Measurements from ENCODE around the gene PITX2. TPM values are rescaled to one million over a fixed set of nuclear protein-coding genes. Genes with fewer than 3 reads are reported as not detected.

Gene PITX2
- total RNA-seq, 1 experiment from 2014 or later = 8.5 TPM

DNA sequence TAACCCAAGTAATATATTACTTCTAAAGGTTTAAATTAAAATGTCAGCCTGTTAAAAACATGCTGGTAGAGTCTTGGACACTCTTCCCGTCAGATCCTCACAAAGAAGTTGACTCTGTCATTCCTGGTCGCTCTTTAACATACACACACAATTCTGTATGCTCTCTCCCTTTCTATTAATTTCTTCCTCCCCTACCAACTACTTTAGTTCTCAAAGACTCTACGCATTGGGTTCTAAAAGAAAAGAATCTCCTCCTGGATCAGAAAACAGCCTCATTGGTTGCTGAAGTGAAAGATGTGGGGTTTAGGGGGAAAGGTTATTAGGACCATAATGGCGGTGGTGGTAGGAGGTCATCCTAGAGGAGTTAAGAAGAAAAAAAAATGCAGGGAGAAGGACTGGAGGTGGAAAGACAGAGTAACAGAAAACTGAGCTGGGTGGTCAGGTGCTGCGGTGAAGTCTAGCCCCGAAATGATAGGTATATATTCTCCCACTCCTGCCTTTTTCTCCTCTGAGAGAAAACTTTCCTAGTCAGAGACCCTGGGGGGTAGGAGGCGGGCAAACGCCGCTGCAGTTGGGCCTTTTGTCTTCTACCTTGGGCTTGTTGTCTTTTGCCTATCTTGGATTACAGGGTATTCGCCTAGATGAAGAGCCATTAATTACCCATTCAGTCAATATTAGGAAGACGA lies 5.2 kb upstream of the PITX2 start:
- H3K4me2 ChIP-seq (ENCODE audit: insufficient read depth, insufficient read length, low read length) = peak overlapping the region; percentile 87
- Mint-ChIP-seq H3K9me3 (peaks cover 0 to 10% of the 10 kb centered on the region in 2 experiments; a peak in 2 of 5 replicates), H3K27ac (no peak overlapping the region), H3K36me3 (ENCODE audit: insufficient read depth in 1 of 3, low read depth in 3 of 3) (no peaks in the 10 kb centered on the region; a peak in 1 of 7 replicates), H3K4me1 (peaks cover 61 to 87% of the 10 kb centered on the region in 2 experiments), H3K4me3 (peak overlapping the region; percentile 50 to 75), H3K27me3 (ENCODE audit: low read depth) (peaks cover 100% of the 10 kb centered on the region)
- H2BK5ac ChIP-seq (ENCODE audit: insufficient read length, low read length) = no peak overlapping the region
- TF ChIP-seq, protein P1, sequence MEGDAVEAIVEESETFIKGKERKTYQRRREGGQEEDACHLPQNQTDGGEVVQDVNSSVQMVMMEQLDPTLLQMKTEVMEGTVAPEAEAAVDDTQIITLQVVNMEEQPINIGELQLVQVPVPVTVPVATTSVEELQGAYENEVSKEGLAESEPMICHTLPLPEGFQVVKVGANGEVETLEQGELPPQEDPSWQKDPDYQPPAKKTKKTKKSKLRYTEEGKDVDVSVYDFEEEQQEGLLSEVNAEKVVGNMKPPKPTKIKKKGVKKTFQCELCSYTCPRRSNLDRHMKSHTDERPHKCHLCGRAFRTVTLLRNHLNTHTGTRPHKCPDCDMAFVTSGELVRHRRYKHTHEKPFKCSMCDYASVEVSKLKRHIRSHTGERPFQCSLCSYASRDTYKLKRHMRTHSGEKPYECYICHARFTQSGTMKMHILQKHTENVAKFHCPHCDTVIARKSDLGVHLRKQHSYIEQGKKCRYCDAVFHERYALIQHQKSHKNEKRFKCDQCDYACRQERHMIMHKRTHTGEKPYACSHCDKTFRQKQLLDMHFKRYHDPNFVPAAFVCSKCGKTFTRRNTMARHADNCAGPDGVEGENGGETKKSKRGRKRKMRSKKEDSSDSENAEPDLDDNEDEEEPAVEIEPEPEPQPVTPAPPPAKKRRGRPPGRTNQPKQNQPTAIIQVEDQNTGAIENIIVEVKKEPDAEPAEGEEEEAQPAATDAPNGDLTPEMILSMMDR (conservative IDR thresholded peaks at IDR 0.05) = no peak
- no peak overlapping the region for H3K14ac ChIP-seq (ENCODE audit: insufficient read depth, low read length)
- H2AFZ ChIP-seq (ENCODE audit: low read length) = no peak overlapping the region
- no peak overlapping the region for H3K56ac ChIP-seq (ENCODE audit: insufficient read length, low read depth, low read length)
- no peak overlapping the region for H3K4ac ChIP-seq (ENCODE audit: low read depth, low read length)
- no peaks in the 10 kb centered on the region for H4K20me1 ChIP-seq (ENCODE audit: control insufficient read depth, insufficient read depth, insufficient read length)
- no CpG with 5 or more reads among the region's 11 CpGs for WGBS (ENCODE audit: extremely low coverage, insufficient read length, low lambda C conversion rate)
- no peak overlapping the region for H4K5ac ChIP-seq (ENCODE audit: insufficient read length, low read depth, low read length)
- no peak overlapping the region for H4K8ac ChIP-seq (replicated peaks; ENCODE audit: insufficient read length, low read depth, low read length)
- no peak overlapping the region for H3K18ac ChIP-seq (ENCODE audit: insufficient read length, low read depth, low read length)
- DNase-seq = peak; percentile 47
- no peak overlapping the region for H3K27ac ChIP-seq (ENCODE audit: insufficient read length, low read depth, low read length)
- no peak overlapping the region for H3K23ac ChIP-seq (ENCODE audit: insufficient read length, low read depth, low read length)
- H2BK15ac ChIP-seq (ENCODE audit: low read depth, low read length) = no peak overlapping the region
- no peaks in the 10 kb centered on the region for H3K79me2 ChIP-seq (ENCODE audit: insufficient read depth, low read length)
- no peak overlapping the region for H2BK20ac ChIP-seq (ENCODE audit: low read depth, low read length, poor library complexity, severe bottlenecking)
- no peak overlapping the region for H3K9ac ChIP-seq (ENCODE audit: extremely low read depth, insufficient read length, low read length)
- H3K27me3 ChIP-seq (ENCODE audit: insufficient read depth, low read length) = peaks cover 88% of the 10 kb centered on the region
- H3K4me1 ChIP-seq (ENCODE audit: insufficient read depth, low read length) = no peaks in the 10 kb centered on the region
- H2BK120ac ChIP-seq (ENCODE audit: low read depth, low read length, poor library complexity, severe bottlenecking) = no peak overlapping the region
- no peak overlapping the region for H4K91ac ChIP-seq (ENCODE audit: insufficient read length, low read depth, low read length)
- H2BK12ac ChIP-seq (ENCODE audit: insufficient read length, low read depth, low read length) = no peak overlapping the region
- no peaks in the 10 kb centered on the region for H3K9me3 ChIP-seq (ENCODE audit: control insufficient read depth, low read depth, low read length)
- no peak overlapping the region for H2AK5ac ChIP-seq (ENCODE audit: insufficient read length, low read length)
- no peaks in the 10 kb centered on the region for H3K79me1 ChIP-seq (ENCODE audit: insufficient read depth, low read depth, low read length, poor library complexity, severe bottlenecking)
- H3K23me2 ChIP-seq (ENCODE audit: insufficient read length, low read depth, low read length, poor library complexity, severe bottlenecking) = peaks cover 13% of the 10 kb centered on the region
- H3T11ph ChIP-seq (ENCODE audit: low read length) = no peak overlapping the region

Data from H9 (cell line).